HG03135 (cell line): ENCODE measurements around the gene NAALADL2.
A peak's percentile ranks its signal among the peaks of the same experiment; 100 is the strongest.
"Not testable (repeated sequence)": the region's sequence is repeated elsewhere in the genome, so short reads cannot be mapped to it uniquely, and the experiment has no call there.

Experiments
- ATAC-seq: cut with Tn5 transposase; IDR thresholded peaks from one replicate; pipeline ENCODE4 v1.9.1; 2021; ENCODE audit warnings: mild to moderate bottlenecking, moderate library complexity; ENCODE audit not compliant: unreplicated experiment

Gene NAALADL2

DNA sequence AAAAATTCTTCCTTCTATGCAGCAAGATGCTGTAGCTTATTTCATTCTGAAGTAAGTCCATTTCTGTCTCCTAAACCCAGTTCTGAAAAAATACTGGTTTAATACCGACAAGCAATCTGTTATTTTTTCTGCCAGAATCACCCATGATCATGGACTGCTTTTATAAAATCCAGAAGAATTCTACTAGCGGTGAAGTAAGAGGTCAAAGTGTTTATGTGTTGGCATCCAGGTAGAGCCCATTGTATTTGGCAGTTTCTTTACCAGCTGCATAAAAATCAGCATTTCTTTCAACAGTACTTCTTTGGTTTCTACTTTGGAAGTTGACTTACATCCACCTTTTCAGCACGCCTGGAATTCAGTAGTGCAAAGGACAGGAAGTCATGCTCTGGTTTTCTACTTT, 484.8 kb downstream of the NAALADL2 start:
- ATAC-seq, result no peak

DNA sequence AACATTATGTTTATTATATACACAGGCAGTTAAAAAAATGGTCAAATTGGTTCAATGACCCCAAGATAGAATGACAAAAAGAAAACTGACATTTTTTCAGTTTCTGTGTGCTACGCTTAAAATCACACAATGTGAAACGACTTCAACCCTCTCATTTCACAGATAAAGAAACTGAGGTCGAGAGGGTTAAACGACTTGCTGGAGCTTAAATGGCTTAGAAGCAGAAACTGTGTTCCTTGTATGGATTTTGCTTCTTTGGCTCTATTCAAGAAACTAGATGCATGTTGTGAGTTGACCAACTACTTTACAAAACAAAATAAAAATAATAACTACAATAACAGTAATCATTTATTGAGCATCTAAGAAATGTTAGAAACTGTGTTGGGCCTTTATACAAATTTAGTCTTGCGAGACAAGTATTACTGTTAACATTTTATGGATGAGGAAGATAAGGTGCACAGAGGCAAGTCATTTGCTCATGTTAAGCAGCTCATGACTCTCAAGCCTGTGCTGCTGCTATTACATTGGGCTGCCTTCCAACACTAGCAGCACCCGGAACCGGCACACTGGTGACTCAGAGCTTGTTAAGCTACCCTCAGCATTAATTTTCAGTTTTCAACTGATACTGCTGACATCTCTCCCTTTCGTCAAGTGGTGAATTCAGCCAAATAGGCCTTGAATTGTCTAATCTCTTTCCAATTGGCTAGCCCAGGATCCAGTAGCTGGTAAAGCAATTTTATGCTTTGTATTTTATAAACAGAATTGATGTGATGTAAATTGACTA, 487.6 kb downstream of the NAALADL2 start:
- ATAC-seq, result no peak

DNA sequence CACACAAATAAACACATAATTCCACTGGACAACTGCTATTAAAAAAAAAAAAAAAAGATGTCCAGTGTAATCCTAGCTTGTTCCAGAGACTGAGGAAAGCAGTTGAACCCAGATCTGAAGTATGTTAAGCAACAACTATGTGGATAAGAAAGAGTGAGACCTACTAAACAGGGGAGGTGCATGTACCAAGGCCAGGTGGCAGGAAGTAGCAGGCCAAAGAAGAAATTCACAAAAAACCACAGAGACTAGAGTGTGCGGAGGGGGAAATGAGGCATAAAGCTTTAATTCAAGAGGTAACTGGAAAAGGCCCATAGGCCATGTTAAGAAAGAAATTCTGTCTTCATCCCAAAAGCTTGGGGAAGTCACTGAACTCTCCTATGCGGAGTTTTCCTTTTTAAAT, 490.0 kb downstream of the NAALADL2 start:
- ATAC-seq, result peak; percentile 73

DNA sequence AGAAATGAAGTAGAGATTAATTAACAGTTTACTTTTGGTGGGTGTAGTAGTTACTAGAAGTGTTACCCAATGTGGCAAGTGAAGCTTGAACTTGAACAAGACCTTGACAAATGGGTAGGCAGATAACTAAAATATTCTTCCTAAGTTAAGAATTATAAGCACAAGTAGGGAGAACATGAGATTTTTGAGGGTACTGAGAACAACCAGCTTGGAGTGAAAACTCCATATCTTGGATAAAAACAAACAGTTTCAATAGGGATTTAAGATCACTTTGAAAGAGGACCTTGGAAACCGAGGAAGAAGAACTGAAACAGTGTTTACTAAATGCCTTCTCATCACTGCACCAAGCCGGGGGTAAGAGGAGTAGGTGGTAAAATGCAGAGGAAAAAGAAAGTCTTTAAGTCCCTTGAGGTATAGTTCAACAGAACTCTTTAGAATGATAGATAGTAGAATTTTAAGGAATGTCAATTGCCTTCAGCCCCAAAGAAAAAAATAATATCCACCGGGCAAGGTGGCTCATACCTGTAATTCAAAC, 496.7 kb downstream of the NAALADL2 start:
- no peak for ATAC-seq

DNA sequence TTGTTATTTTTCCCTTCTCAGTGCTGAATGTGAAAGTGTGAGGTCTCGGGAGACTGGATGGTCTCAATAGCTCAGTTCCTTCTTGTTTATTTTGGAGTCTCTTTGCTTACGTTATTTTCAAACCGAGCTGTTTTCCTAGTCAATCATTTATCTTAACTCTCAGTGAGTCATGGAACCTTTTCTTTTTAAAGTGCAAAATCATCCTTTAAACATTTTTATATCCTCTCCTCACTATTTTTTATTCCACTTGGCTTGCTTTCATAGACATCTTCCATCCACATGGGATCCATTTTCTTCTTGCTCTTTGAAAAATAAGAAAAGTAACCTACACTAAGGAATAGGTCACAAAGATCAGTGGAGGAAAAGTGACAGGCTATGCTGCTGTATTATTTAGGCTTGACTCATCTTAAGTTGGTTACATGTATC, 497.8 kb downstream of the NAALADL2 start:
- no peak for ATAC-seq

DNA sequence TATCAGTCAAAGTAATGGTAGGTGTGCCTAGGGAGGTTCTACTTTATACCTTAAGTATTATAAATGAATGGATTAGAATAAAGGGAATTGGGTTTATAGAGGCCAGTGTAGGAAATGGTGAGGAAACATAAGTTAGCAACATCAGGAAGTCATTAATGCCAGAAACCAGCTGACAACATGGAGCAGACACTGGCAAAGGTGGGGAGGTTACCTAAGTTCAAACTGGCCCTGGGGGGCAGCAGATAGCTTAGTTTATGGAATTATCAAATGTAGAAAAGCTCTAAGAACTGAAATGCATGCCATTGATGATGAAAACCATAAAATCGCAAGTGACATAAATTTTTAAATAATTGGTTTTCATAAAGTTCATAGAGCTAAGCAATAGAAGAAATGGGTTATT, 498.6 kb downstream of the NAALADL2 start:
- ATAC-seq, result no peak

DNA sequence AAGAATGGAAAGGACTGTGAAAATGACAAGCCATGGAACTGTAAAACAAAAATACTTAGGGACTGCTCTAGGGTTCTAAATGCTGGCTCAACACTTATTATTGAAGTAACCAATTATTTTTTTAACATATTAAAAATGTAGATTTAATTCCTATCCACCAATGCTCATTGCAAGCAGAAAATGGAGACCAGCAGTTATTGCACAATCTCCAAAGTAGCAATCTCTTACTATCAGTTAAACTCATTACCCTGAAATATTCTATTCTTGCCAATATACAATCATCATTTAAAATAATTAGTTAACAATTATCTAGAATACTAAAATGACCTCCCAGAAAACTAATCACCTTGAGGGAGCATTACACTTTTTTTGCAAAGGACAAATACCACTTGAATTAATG, 499.8 kb downstream of the NAALADL2 start:
- no peak for ATAC-seq

DNA sequence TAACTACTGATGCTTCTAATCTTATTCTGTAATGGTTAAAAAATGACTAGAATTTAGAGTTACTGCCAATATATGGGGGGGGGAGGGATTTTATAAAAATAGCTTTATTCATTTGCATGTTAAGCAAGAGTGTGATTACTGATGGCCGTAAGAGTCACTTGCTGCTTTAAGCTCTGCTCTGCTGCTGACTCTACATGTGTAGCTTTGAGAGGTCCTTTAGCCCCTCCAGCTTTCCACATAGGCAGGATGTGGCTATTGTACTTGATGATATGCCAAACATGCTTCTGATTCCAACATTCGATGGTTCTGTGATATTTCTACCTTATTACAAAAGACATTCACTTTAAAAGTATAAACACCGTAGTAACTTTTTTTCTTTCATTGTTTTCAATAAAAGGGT, 511.3 kb downstream of the NAALADL2 start:
- ATAC-seq, result not testable (repeated sequence)

DNA sequence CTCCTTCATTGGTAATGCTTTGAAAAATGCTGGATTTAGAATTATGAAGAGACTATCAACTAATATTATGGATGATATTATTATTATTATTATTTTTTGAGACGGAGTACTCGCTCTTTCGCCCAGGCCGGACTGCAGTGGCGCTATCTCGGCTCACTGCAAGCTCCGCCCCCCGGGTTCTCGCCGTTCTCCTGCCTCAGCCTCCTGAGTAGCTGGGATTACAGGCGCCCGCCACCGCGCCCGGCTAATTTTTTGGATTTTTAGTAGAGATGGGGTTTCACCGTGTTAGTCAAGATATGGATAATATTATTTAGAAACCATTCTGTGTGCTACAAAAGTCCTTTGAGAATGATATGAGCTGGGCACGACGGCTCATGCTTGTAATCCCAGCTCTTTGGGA, 512.1 kb downstream of the NAALADL2 start:
- not testable (repeated sequence) for ATAC-seq

DNA sequence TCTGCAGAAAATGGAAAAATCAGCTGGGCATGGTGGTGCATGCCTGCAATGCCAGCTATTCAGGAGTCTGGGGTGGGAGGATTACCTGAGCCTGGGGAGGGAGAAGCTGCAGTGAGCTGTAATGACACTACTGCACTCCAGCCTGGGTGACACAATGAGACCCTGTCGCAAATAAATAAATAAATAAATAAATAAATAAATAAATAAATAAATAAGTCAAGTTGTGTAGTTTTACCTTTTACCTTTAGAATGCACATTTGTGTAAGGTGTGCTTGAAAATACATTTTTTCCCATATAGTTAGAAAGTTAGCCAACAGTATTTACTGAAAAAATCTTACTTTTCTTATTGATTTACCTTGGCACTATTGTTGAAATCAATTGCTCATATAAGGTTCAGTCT, 515.6 kb downstream of the NAALADL2 start:
- no peak for ATAC-seq

DNA sequence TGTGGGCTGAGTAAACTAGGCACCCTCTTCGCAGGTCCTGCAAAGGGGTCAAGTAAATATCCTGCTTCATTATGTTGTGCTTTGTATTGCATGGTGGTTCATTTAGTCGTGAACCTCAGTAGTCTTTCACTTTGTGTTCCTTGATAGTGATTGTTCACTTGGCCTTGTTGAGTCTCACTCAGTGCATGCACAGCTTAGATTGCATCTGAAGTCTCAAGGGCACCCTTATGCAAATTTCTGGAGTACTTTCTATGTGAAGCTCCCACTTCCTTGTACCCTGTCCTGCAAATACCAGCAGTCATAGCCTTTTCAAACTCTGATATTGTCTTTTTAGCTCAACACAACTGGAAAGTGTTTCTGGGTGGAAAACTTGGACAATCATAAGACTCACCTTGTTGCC, 519.2 kb downstream of the NAALADL2 start:
- peak; percentile 96 for ATAC-seq

DNA sequence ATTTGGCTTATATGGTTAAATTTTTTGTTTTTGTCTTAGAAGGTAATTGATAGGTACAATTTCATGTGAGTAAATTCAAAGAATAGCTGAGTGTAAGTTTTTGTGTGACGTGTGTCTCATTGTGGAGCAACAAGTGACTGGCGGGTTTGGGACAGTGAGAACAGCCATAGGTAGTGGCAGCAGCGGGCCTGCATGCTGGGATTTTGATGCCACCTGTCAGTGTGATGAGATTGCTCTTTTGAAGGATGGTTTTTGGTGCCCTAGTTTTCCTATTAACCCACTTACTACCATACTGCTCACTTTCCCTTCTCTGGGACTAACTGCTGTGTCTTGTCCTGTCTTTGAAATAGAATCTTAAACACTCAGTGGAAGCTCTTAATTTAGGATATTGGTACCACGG, 522.6 kb downstream of the NAALADL2 start:
- ATAC-seq, result no peak

DNA sequence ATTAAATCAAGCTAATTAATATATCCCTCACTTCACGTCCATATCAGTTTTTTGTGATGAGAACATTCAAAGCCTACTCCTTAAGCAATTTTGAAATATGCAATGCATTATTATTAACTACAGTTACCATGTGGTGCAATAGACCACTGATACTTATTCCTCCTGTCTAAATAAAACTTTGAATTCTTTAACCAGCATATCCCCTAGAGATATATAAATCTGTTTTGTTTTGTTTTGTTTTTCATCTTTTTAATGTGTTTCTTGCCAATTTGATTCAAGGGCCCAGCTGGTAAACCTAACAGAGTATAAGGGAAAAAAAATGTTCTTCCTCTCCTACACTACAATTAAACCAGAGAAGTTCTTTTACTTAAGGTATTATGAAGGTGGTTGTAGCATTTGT, 524.2 kb downstream of the NAALADL2 start:
- no peak for ATAC-seq

DNA sequence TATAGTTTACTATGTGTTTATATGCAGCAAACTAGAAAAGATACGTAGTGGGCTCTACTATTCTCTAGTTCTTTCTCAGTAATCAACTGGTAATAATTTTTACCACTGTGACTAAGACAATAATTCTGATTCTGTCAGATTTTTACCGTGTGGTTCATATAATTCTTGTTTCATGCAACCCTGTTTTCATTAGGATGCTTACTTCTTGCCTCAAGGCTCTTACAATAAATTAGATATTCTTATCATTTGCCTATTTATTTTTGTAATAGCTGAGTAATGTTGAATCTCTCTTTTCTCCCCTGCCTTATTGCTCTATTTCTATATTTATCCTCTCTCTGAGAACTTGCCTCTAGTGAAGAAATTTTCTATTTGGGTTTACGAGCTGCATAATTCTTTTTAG, 524.7 kb downstream of the NAALADL2 start:
- ATAC-seq, result no peak

DNA sequence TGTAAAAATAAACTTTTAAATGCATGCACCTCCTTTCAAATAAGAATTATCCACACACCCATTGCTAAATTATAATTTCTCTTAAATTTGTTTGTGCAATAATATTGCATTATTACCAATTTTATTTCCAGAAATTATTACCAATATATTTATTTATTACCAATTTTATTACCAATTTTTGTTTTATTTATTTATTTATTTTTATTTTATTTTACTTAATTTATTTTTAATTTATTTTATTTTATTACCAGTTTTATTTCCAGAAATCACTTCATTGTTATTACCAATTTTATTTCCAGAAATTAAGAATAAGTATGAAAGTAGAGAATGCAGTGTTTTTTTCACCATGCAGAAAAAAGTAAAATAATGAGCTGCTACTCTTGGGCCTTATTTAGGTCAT, 525.4 kb downstream of the NAALADL2 start:
- no peak for ATAC-seq

DNA sequence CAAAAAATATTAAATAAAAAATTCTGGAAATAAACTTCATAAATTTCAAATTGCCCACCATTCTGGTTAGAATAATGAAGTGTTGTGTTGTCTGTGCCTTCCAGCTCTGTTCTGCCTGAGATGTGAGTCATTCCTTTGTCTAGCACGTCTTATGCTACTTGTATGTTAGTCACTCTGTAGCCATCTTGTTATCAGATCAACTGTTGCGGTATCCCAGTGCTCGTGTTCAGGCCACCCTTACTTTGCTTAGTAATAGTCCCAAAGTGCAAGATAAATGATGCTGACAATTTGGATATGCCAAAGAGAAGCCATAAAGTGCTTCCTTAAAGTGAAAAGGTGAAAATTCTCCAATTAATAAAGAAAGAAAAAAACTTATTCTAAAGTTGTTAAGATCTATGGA, 527.5 kb downstream of the NAALADL2 start:
- no peak for ATAC-seq

DNA sequence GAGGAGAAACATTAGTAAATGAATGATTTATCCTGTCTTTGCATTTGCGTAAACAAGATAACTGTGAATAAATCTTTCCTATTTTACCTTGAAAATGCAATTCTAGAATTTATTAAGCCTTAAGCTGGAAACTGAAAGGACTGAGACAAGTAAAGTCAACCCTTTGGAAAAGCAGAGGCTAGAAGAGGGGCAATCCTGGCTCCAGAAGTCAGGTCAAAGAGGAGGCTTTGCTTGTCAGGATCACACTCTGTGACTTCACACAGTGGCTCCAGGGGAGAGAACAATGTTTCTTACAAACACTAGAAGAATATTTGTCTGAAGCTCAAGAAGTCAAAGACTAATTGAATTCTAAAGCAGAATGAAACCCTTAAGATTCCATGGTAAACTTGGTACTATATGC, 530.4 kb downstream of the NAALADL2 start:
- no peak for ATAC-seq

DNA sequence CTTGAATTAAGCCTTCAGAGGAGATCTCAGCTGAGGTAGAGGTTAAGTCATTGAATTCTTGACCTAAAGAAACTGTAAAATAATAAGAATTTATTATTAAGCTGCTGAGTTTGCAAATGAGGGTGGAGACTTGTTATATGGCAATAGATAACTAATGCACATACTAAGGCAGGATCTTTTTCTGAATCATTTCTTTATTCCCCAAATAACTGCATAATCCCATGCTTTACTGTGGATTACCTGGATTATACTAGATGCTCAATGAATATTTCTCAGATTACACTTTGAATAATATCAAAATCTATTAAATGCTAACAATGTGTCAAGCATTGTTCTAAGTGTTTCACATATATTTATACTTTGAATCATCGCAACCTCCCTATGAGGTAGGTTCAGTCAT, 532.5 kb downstream of the NAALADL2 start:
- no peak for ATAC-seq

DNA sequence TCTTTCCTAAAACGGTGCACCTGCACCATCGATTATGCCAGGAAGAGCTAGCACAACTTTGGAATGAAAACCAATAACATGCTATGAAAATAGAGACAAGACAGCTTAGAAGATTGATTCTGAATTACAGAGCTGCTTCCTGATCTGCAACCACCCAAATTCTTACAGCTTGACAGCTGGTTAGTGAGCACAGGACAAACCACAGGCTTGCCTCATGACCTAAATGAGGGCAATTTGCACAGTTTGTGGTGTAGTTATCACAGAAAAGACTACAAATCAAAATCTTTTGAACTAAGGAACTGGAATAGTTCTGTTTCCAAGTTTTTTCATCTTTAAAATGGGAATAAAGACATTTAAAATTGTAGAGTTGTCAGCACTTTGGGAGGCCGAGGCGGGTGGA, 533.5 kb downstream of the NAALADL2 start:
- no peak for ATAC-seq

DNA sequence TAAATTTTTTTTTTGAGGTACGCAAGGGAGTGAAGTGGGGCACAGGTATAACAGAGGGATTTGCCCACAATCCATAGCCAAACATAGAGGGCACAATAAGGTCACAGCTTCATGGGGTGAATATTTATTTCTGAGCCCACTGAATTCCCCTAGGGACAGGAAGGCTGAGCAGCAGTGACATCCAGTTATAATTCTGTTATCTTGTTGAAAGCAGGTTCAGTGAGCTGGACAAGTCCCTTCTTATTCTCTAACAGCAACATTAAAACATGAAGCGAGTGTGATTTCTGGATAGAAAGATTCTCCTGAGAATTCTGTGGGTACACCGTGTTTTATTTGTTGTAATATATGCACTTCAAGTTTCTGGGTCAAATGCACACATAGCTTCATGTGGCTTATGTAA, 538.2 kb downstream of the NAALADL2 start:
- ATAC-seq, result no peak

DNA sequence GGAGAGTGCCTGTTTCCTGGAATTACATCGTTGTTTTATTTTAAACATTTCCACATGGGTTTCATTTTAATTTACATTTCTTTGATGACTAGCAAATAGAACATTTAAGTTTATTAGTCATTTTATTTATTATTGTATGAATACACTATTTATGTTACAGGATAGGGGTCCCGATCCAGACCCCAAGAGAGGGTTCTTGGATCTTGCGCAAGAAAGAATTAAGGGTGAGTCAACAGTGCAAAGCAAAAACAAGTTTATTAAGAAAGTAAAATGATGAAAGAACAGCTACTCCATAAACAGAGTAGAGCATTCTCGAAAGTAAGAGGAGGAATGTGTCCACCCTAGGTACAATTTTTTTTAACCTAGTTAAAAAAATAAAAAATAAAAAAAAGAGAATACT, 539.5 kb downstream of the NAALADL2 start:
- ATAC-seq, result no peak

DNA sequence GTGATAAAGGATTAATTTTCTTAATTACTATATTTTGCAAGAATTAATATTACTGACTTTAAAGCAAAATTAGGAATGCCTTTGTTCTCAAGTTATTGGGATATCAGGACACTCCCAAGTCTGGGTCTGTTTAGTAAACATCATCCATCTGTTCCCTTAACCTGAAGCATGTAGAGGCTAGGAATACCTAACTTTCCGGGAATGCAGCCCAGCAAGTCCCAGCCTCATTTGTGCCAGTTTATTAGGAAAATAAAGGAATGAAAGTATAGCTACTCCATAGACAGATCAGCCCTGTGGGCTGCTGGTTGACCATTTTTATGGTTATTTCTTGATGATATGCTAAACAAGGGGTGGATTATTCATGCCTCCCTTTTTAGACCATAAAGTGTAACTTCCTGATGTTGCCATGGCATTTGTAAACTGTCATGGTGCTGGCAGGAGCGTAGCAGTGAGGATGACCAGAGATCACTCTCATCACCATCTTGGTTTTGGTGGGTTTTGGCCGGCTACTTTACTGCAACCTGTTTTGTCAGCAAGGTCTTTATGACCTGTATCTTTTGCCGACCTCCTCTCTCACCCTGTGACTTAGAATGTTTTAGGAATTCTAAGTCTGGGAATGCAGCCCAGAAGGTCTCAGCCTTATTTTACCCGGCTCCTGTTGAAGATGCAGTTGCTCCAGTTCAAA, 540.2 kb downstream of the NAALADL2 start:
- no peak for ATAC-seq
